Measurements from ENCODE around the gene KCNK1.

KCNK1 gene

GRCh38 chr1:233640179-233640578 lies 26.3 kb downstream of the KCNK1 start:
- DNase-seq = no peak

- DNase-seq = no peak
These were observed 27.1 kb downstream of the KCNK1 start for GRCh38 chr1:233641029-233641428.

GRCh38 chr1:233647073-233647472 lies 33.2 kb downstream of the KCNK1 start:
- no peak for DNase-seq

- DNase-seq = no peak
These were observed 33.7 kb downstream of the KCNK1 start for GRCh38 chr1:233647636-233648035.

DNA sequence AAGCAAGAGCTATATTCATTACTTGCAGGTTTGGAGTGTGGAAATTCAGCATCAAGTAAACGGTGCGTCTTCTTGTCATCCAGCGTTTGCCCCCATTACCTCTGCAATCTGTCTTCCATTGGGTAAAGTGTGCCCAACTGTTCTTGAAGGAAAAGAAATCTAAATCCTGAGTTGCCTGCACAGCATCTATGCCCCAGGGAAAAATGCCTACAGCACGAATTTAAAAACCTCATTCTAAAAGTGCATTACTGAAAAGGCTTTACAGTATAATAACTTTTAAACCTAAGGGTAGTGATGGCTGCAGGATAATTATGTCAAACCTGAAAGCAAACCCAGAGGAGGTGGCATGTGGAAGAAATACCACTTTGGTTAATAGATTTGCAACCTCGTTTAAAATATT lies 37.2 kb downstream of the KCNK1 start:
- DNase-seq = no peak

DNA sequence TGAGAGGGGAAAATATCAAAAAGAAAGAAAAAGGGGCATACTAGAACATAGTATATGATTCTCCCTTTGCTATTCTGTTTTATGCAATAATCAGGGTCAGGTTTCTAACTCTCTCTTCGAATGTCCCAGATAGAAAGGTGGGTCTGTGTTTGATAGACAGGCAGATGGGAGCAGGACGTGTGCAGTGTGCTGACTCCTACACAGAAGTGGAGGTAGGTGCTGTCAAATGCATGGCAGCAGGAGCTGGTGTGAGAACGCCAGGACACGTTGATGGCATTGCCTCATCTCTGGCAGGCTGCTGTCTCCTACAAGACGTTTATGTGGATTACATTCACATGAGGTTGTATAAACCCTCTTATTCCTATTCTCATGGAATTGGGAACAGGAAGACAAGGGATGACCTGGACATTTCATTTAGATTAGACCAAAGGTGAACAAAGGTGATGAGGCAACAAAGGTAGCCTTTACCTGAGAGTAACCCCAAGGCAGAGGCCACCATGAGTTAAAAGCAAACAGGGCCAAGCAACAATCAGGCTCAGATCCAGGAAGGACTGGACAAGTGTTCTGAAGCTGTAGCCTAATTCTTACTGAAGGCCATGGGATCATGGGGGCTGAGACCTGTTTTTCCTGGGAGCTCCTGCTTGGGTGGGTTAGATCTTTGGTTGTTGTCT lies 37.8 kb downstream of the KCNK1 start:
- DNase-seq = no peak

- DNase-seq = no peak
These were observed 38.6 kb downstream of the KCNK1 start for GRCh38 chr1:233652526-233652925.

- no peak for DNase-seq
These were observed 40.9 kb downstream of the KCNK1 start for GRCh38 chr1:233654658-233655280.

GRCh38 chr1:233655301-233655740 lies 41.4 kb downstream of the KCNK1 start:
- no peak for DNase-seq

DNA sequence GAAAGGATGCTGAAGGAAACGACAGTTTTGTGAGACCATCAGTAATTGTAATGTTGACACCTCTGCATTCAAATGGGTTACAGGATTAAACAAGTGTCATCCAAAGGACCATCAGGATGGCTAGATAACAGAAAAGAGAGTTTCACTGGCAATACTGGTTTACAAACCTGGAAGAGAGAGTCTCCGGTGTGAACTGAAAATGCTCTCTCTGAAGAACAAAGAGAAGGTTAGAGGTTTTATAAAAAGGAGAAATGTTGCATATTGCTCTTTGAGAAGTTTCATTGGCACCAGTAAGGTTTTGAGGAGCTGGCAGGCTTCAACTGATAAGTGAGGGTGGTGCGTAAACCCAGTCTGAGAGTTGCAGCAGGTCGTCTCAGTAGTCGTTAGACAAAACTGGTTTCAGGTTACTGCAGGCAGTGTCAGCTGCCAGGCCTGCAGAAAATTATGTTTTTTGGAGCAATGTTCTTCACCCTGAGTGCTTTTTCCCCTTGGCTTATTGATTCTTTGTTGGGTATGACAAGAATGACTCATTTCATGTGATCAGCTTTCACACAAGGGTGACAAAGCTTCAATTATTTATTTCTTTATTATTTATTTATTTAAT lies 42.2 kb downstream of the KCNK1 start:
- DNase-seq = no peak

DNA sequence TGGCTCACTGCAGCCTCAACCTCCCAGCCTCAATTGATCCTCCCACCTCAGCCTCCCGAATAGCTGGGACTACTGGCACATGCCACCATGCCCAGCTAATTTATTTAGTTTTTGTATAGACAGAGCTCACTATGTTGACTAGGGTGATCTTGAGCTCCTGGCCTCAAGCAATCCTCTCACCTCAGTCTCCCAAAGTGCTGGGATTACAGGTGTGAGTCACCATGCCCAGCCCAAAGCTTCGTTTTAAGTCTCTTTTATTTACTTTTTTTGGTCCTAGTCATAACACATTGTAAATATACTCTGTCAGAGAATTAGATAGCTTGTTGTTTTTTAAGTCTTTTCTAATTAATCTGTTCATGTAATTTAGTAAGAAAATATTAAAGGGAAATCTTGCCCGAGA lies 42.8 kb downstream of the KCNK1 start:
- no peak for DNase-seq

GRCh38 chr1:233657466-233657865 lies 43.6 kb downstream of the KCNK1 start:
- no peak for DNase-seq

DNA sequence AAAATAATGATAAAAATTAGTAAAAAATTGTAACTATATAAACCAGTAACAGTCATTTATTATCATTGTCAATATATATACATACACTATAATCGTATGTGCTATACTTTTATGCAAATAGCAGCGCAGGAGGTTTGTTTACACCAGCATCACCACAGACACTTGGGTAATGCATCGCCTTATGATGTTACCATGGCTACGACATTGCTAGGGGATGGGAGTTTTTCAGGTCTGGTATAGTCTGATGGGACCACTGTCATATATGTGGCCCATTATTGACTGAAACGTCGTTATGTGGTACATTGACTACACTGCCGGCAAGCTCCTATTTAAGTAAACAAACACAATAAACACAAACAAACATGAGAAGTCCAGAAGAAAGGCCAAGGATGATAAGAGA lies 45.6 kb downstream of the KCNK1 start:
- no peak for DNase-seq

GRCh38 chr1:233661376-233662159 lies 47.7 kb downstream of the KCNK1 start:
- DNase-seq = no peak

DNA sequence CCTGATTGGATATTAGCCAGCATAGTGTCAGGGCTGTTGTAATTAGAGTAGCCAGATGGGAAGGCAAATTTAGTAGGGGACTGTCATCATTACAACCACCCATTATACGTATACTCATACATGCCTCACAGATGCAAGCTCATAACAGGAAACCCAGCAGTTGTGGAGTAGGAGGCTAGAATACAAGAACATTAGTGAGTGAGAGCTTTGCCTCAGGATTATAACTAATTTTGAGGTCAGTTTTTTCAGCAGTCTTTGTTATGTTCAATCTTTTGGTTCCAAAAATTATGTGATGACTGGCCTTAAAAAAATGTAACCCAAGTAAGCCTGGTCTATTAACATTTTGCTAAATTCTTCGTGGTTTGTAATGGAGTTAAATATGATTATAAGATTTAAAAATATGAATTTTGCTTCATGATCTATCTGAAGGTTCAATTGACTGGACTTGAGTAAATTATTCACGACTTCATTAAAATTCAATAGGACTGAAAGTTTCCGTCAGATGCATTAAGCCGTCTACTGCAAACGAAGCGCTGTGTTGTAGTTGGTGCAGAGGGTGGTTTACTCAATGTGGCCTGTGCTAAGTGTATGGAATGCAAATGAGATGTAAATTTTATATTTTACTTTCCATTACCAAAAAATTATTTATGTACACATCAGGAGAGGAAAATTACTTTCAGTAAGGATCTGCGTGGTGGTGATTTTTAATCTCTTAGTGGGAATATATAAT lies 48.8 kb downstream of the KCNK1 start:
- DNase-seq = no peak

- DNase-seq = no peak
These were observed 50.3 kb downstream of the KCNK1 start for GRCh38 chr1:233664253-233664652.

DNA sequence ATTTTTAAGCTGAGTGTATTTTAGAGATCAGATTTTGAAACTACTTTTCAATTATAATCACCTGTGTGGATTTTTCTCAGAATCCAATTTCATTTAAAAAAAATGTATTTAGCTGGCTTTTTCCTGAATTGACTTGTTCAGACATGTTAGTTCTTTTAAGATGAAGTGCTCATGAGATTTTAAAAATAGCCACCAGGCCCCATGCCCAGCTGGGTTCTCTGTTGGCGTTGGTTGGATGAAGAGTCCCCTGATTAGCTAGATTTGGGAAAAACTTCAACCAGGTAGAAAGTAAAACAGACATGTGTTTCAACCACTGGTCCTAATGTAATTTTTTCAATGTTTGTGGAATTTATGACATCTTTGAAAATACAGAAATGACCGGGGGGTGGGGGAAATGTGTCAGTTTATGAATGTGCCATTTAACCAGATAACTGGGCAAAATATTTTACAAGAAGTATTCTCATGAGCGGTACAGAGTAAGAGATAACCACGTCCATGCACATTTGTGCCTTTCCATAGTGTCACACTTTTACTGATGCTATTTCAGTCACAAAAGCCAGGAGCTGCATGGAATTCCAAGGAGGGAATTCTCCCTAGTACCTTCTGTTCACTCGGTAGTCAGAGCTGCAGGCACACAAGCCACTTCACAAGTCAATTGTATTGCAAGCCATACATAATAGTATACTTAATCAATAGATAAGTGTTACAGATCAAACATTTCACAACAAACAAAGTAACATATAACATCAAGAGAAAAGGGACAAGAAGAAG lies 51.1 kb downstream of the KCNK1 start:
- DNase-seq = no peak

- DNase-seq = no peak
These were observed 51.8 kb downstream of the KCNK1 start for GRCh38 chr1:233665575-233666270.

DNA sequence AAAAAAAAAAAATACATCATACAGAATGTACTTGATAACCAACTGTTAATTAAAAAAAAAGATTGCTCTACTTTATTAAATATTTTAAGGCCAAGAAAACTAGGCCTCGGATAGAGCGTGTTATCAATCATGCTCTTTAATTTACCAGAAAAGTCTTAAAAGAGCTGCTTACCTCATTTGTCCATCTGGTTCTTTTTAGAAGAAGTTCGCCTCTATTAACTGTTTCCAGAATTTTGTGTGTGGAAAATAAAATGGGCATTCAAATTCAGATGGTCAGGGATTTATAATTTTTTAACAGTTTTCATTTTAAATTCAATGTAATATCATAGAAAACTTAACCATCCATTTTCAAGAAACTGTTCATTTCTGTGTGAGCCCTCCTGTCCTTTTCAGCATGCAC lies 53.8 kb downstream of the KCNK1 start:
- no peak for DNase-seq

DNA sequence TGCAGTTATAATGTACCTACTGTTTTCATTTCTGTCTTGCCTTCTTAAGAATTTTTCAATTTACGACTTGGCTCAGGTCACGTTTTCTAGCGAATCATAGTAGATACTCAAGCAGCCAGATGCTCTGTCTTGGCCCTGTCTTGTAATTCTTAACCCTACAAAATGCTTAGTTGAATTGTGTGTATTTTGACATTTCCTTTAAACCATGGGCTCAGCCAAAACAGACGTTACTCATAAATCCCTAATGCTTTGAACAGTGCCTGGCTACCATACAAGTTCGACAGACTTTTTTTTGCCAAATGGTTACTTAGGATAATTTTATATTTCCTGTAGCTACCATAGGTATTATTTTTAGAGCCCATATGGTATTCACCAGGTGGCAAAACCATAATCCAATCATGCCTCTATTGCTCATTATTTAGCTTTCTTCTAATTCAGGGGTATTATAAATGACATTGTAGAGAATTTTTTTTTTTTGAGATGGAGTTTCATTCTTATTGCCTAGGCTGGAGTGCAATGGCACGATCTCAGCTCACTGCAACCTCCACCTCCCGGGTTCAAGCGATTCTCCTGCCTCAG lies 54.3 kb downstream of the KCNK1 start:
- DNase-seq = no peak

- DNase-seq = no peak
These were observed 54.9 kb downstream of the KCNK1 start for GRCh38 chr1:233668725-233669294.
